Lower lobe of right lung (tissue), 2 donors: ENCODE measurements around the gene AKR1B1. TPM values are rescaled to one million over a fixed set of nuclear protein-coding genes. Genes with fewer than 3 reads are reported as not detected.

Experiments
- ATAC-seq, 2 donors: fragments of 200-7000 bp; cut with Tn5 transposase; one replicate each; pipeline ENCODE4 v1.9.1; 2020 to 2022; ENCODE audit warnings: mild to moderate bottlenecking in 2 of 2, moderate library complexity in 2 of 2
- DNase-seq: peaks from one replicate; pipeline ENCODE4 v3.0.0-alpha.2; 2020
- H3K27ac ChIP-seq: fragments of 200-600 bp; one replicate; pipeline ENCODE4 v1.8.0; 2022
- H3K27me3 ChIP-seq: fragments of 200-600 bp; one replicate; pipeline ENCODE4 v1.8.0; 2022; ENCODE audit warnings: low read depth
- H3K36me3 ChIP-seq: fragments of 200-600 bp; one replicate; pipeline ENCODE4 v1.8.0; 2022; ENCODE audit warnings: mild to moderate bottlenecking
- H3K4me1 ChIP-seq: fragments of 200-600 bp; one replicate; pipeline ENCODE4 v1.8.0; 2022
- H3K4me3 ChIP-seq: fragments of 200-600 bp; one replicate; pipeline ENCODE4 v1.8.0; 2022; ENCODE audit warnings: mild to moderate bottlenecking
- H3K9me3 ChIP-seq: fragments of 200-600 bp; one replicate; pipeline ENCODE4 v1.8.0; 2022
- intact Hi-C: fragments of 100-400 bp; cut with DNase I; formaldehyde crosslinking; loops from one replicate; pipeline ENCODE4 v1.11.0; 2022
- total RNA-seq: library from RNA; stranded (reverse); fragmentation: NEBNext Ultra II Directional; extraction: Animal tissue kit (Norgen Biotek cat#: 25700); gene quantifications from one replicate; pipeline ENCODE4 v1.2.1, GENCODE V29; 2021
- TF ChIP-seq, protein P1 (sequence below): fragments of 200-600 bp; IDR thresholded peaks from one replicate; pipeline ENCODE4 v1.8.0; 2022; ENCODE audit warnings: antibody characterized with exemption, mild to moderate bottlenecking
- donor health status: DM: no; HTN: yes; CAD: no; lungs with severe emphysema.

The AKR1B1 gene
- total RNA-seq, 1 donor from 2014 or later, result 109 TPM

DNA sequence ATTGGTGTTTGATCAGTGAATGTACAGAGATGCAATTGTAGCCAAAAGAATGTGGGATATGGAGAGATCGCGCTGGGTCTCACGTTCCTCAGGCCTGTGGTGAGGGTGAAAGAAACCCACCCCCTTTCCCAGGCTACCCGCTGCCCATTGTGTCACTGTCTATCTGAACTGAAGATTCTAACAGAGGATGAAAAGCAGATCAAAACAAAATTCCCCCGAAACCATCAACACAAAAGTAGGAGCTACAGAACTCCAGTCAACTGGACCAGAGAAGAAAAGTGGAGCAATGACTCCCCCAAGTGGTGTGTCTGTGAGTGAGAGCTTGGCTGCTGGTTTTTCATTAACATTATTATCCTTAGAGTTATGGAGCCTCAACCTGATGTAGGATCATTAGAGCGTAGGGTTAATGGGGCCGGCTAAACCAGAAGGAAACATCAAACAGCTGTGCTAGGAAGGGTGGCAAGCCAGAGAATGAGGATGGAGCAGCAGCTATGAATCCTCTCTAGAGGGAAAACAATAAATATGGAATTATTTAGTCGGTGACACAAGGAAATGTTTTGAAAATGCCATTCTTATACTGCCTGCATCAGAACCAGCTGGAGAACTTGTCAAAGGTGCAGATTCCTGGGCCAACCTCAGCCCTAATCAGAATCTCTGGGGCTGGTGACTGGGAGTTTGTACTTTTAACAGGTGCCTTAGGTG is 38.3 kb downstream of the AKR1B1 start:
- intact Hi-C loops, result no loop called here
- no peaks in the 10 kb centered on the region for H3K4me1 ChIP-seq
- no peak for DNase-seq
- H3K27ac ChIP-seq, result no peak overlapping the region
- H3K9me3 ChIP-seq, result no peaks in the 10 kb centered on the region
- peaks cover 5% of the 10 kb centered on the region for H3K27me3 ChIP-seq
- no peaks in the 10 kb centered on the region for H3K36me3 ChIP-seq
- ATAC-seq, result peak; percentile 52 to 59
- H3K4me3 ChIP-seq, result no peak overlapping the region
- TF ChIP-seq, protein P1, sequence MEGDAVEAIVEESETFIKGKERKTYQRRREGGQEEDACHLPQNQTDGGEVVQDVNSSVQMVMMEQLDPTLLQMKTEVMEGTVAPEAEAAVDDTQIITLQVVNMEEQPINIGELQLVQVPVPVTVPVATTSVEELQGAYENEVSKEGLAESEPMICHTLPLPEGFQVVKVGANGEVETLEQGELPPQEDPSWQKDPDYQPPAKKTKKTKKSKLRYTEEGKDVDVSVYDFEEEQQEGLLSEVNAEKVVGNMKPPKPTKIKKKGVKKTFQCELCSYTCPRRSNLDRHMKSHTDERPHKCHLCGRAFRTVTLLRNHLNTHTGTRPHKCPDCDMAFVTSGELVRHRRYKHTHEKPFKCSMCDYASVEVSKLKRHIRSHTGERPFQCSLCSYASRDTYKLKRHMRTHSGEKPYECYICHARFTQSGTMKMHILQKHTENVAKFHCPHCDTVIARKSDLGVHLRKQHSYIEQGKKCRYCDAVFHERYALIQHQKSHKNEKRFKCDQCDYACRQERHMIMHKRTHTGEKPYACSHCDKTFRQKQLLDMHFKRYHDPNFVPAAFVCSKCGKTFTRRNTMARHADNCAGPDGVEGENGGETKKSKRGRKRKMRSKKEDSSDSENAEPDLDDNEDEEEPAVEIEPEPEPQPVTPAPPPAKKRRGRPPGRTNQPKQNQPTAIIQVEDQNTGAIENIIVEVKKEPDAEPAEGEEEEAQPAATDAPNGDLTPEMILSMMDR, result peak; percentile 45

- no peaks in the 10 kb centered on the region for H3K4me1 ChIP-seq
- intact Hi-C loops, result no loop called here
- H3K36me3 ChIP-seq, result no peaks in the 10 kb centered on the region
- no peak overlapping the region for H3K27ac ChIP-seq
- ATAC-seq (no peak), DNase-seq (no peak)
- no peak overlapping the region for H3K4me3 ChIP-seq
- H3K9me3 ChIP-seq, result no peaks in the 10 kb centered on the region
- TF ChIP-seq, protein P1, result no peak
- peaks cover 5% of the 10 kb centered on the region for H3K27me3 ChIP-seq
Measured at GRCh38 chr7:134419875-134420274, 39.0 kb downstream of the AKR1B1 start.

DNA sequence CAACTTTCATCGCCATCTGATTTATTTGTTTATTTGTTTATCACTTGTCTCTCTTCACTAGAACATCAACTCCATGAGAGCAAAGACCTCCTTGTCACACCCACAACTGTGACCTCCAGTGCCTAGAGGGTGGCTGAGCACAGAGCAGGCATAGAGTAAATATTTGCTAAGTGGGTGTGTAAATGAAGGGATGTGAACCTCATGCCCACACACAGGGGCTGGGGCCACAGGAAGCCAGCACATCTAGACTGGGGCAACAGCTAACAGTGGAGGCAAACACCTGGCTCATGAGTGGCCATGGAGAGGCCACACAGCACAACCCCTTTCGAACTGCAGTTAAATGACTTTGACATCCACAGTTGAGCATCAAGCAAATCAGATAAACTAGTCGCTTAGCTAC is 39.8 kb downstream of the AKR1B1 start:
- intact Hi-C loops, result no loop called here
- ATAC-seq (no peak), DNase-seq (no peak)
- TF ChIP-seq, protein P1, result no peak
- no peak overlapping the region for H3K27ac ChIP-seq
- H3K27me3 ChIP-seq, result peaks cover 5% of the 10 kb centered on the region
- H3K9me3 ChIP-seq, result no peaks in the 10 kb centered on the region
- no peaks in the 10 kb centered on the region for H3K4me1 ChIP-seq
- H3K36me3 ChIP-seq, result no peaks in the 10 kb centered on the region
- no peak overlapping the region for H3K4me3 ChIP-seq

DNA sequence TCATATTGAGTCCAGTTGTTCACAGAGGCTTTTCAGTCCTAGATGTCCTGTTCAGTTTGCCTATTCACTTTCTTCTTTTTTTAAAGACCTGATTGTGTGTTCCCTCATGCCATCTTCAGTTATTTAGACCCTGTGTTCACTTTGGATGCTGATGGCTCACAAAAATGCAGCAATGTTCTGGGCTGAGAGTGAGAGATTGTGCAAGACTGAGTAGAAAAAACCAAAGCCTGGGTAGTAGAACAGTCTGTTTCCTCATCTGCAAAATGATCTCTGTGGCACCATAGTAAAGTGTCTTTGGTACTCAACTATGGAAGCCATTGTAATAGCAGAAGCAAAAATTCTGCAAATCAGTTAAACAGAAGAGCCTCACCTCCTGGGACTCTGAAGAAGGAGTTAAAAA is 43.2 kb downstream of the AKR1B1 start:
- Histone ChIP-seq H3K9me3 (no peaks in the 10 kb centered on the region), H3K36me3 (no peaks in the 10 kb centered on the region), H3K4me3 (no peak overlapping the region), H3K27ac (no peak overlapping the region), H3K4me1 (no peaks in the 10 kb centered on the region), H3K27me3 (peaks cover 5% of the 10 kb centered on the region)
- ATAC-seq (no peak), DNase-seq (no peak)
- intact Hi-C loops, result no loop called here
- TF ChIP-seq, protein P1, result no peak

DNA sequence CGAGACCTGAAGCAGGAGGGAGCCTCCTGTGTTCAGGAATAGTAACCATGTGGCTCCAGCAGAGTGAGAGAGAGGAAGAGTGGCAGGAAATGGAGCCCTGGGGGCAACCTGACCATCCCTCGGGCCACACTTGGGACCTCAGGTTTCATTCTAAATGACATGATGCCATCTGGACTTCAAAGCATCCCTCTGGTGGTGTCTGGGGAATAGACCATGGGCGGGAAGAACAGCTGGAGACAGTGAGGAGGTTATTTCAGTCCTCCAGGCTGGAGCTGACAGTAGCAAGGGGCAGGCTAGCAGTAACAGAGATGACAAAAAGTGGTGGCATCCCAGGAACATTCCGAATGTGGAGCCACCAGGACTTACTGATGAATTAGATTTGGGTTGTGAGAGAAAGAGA is 44.8 kb downstream of the AKR1B1 start:
- no peaks in the 10 kb centered on the region for H3K36me3 ChIP-seq
- no peaks in the 10 kb centered on the region for H3K4me1 ChIP-seq
- DNase-seq, result no peak
- no peak for ATAC-seq
- H3K9me3 ChIP-seq, result no peaks in the 10 kb centered on the region
- intact Hi-C loops, result no loop called here
- TF ChIP-seq, protein P1, result no peak
- H3K4me3 ChIP-seq, result no peak overlapping the region
- H3K27me3 ChIP-seq, result no peaks in the 10 kb centered on the region
- no peak overlapping the region for H3K27ac ChIP-seq
